Limb (tissue), 2 donors: ENCODE measurements around the gene LCE1E.

ENCODE experiments used
- DNase-seq, 2 donors: peaks; one replicate each; pipeline ENCODE4 v3.0.0-alpha.2; 2016; ENCODE audit errors: extremely low spot score in 2 of 2

The LCE1E gene

DNA sequence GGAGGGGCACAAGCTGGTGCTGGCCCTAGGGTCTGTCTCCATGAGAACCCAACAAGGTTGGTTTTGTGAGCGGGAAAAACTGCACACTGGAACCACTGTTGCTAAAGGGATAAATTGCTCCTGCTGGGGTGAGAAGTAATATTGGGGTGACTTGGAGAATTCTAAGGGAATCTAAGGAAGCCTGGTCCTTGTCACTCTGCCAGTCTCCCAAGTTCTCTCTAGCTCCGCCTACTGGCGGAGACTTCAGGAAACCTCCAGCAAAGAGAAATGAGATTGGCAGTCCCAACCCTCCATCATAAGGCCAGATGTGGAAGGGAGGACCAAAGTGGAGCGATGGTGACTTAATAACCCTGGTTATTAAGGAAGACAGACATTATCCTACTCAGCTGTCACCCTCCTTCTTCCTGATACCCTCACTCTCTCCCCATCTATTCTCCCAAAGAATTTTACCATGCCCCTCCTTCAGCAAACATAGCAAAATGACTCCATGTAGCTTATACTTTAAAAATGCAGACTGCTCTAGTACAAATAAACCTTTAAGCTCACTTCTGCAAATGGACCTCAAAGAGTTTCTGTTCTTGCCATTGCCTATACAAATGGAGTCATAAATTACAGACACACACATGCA, 8.4 kb upstream of the LCE1E start:
- no peak for DNase-seq

DNA sequence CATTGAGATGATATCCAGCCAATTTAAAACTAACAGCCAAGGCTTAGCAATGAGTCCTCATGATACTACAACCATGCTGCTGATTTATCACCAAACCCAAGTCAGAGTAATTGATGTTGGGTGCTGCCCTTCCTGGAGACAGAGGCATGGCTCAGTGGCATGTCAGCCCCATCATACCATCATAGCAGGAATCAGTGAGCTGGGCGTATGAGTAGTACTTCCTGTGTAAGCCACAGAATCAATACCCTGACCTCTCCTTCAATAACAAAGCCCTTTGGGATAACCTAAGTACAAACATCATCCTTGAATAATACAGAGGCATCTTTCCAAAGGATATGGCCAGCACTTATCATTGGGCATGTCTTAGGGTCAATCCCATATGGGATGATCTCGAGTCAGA, 3.0 kb upstream of the LCE1E start:
- DNase-seq = no peak

- DNase-seq = no peak
Observed at GRCh38 chr1:152795686-152796085, 9.6 kb downstream of the LCE1E start.

GRCh38 chr1:152796421-152796820, 10.4 kb downstream of the LCE1E start, which contains the start of gene LCE1D:
TSS of gene LCE1D (plus strand) at chr1:152796721. CDS start at chr1:152797795, 1,074 bp downstream.
- no peak for DNase-seq

DNA sequence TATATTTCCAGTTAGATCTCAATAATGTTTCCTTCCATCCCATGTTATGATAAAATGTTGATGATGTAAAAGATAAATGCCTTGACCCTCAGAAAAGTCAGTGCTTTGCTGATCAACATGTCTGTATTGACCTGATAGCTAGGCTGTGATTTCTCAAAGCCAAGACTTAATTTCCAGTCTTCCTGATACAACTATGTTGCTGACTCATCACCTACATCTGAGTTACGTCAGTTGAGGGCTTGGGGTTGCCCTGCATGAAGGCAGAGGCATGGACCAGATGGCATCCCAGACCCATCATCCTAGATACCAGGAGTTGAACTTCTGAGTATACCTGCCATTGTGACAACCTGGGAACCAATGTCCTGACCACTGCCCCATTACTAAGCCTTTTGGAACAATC, 15.3 kb downstream of the LCE1E start:
- DNase-seq = no peak

GRCh38 chr1:152806576-152806975, 20.5 kb downstream of the LCE1E start, which contains the start of gene LCE1C:
TSS of gene LCE1C (minus strand) at chr1:152806651. CDS start at chr1:152805478, 1,173 bp downstream.
- no peak for DNase-seq

DNA sequence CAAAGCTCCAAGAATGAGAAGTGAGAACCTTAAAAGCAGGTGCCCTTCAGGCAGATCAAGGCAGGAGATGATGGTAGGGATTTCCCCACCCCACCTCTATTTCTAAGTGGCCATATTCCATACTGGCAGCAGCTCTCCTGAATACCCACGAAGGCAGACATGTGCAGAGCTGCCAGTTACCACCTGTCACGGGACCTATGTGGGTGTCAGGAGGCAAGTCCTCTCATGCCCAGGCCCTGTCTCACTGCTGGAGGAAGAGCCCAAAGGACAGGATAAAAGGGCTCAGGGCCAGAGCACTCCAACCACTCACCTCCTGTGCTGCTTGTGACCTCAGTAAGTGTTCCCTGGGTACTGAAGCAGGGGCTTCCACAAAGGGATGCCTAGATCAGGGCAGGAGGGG, 25.0 kb downstream of the LCE1E start:
- DNase-seq = no peak

DNA sequence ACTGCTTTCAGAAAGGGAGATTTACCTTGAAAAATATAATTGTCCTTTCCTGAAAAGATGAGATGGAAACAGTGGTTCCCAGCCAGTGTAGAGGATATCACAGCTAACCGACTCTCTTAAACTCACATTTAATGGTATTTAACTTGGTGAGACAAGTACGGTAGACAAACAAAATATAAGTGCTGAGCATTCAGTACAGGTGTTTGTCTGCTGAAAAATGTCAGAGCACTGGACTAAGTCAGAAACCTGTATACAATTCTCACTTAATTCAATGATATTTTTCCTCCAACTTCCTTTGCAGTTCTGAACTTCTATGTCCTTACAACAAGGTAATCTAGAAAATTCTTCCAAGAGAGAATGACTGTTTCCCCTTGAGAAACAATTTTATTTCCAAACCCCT, 25.6 kb downstream of the LCE1E start, which contains the start of gene LCE1B:
Gene LCE1B, plus strand, starts transcription at position 301 of the 400 bp plus-strand sequence. CDS start 476 bp downstream, outside the sequence.
- DNase-seq = no peak

- DNase-seq = no peak
Observed at GRCh38 chr1:152817309-152817708, 31.3 kb downstream of the LCE1E start.

DNA sequence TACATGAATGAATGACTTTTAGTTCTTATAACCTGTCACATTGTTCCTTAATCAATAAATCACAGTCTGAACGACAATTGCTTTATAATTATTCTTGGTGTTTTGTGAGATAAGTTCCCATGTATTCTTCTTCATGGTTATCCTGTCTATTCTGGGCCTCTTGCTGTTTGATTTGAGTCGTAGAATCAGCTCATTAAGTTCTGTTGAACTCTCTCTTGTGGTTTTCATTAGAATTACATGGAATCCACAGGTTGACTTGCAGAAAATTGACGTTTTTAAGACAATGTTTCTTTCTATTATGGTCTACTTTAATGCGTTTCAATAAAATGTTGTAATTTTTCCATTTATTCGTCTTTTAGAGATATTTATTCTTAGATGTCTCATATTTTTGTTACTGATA, 37.2 kb downstream of the LCE1E start:
- no peak for DNase-seq

GRCh38 chr1:152824964-152825363, 38.9 kb downstream of the LCE1E start:
- no peak for DNase-seq

GRCh38 chr1:152827173-152827572, 41.1 kb downstream of the LCE1E start, which contains the start of gene LCE1A:
TSS of gene LCE1A (plus strand) at chr1:152827473. CDS start at chr1:152827473, 0 bp downstream.
- DNase-seq = no peak

GRCh38 chr1:152836870-152837269, 50.8 kb downstream of the LCE1E start:
- DNase-seq = no peak
